ENCODE results near the gene CAMK1D. TPM values are rescaled to one million over a fixed set of nuclear protein-coding genes. Genes with fewer than 3 reads are reported as not detected.

CAMK1D gene
- total and polyA plus RNA-seq, 10 of the 15 experiments (the other 5 are each of a cell fraction or from before 2014, with no cell fraction given) = 2.1 to 35.5 (median 14.7) TPM

DNA sequence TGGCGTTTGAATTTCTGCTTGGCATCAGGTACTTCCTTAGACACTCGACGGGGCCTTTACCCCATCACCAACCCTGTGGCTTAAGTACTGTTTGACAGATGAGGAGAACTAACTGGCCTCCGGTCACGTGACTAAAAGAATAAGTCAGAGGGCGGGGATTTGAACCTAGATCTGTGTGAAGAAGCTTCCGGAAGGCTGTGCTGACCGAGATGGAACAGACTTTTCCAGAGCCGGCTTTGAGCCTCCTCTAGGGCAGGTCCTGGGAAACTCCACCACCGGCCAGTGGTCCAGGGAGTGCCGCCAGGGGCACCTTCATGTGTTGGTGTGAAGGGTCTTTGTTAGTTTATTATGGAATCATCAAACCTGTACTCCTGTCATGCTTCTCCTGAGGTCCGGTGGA is 26.9 kb downstream of the CAMK1D start:
- no peaks in the 10 kb centered on the region for H4K20me1 ChIP-seq (ENCODE audit: control insufficient read depth, insufficient read depth)
- FAIRE-seq = no peak
- SMC1A ChIA-PET (ENCODE audit: uncharacterized antibody, unreplicated experiment) = no interaction called here

More for the DNA sequence above, 26.9 kb downstream of the CAMK1D start:
- no TSS peak for BruUV-seq (replicated peaks)
- POLR2A ChIA-PET = interaction anchor here (0.6 kb wide), 1 partner anchor 65 kb away, joined by 6 read pairs; no protein-coding TSS in a partner anchor
- intact Hi-C loops (cut with micrococcal nuclease; ENCODE audit: unreplicated experiment) (no loop called here), in situ Hi-C loops (cut with MboI) (no loop called here)
- Histone ChIP-seq H3K79me2 (ENCODE audit: control insufficient read depth, insufficient read depth, low read length) (peaks cover 2% of the 10 kb centered on the region), H3K36me3 (ENCODE audit: control insufficient read depth in 2 of 2, insufficient read depth in 2 of 2, low read length in 1 of 2) (no peaks in the 10 kb centered on the region; a peak in 1 of 4 replicates), H3K4me3 (no peak overlapping the region), H3K9ac (ENCODE audit: control insufficient read depth, insufficient read depth, low read length) (no peak overlapping the region), H3K9me3 (replicated peaks; ENCODE audit: control insufficient read depth, insufficient read depth, low read length) (no peaks in the 10 kb centered on the region), H3K4me1 (ENCODE audit: control insufficient read depth, insufficient read depth, low read length) (no peaks in the 10 kb centered on the region), H3K4me2 (ENCODE audit: control insufficient read depth, insufficient read depth) (no peak overlapping the region), H2AFZ (ENCODE audit: control insufficient read depth, low read depth, low read length) (no peak overlapping the region), H3K27me3 (replicated peaks in 1 of 2; ENCODE audit: control insufficient read depth in 2 of 2, insufficient read depth in 2 of 2, low read length in 1 of 2) (no peaks in the 10 kb centered on the region), H3K27ac (ENCODE audit: control insufficient read depth, insufficient read depth) (no peak overlapping the region)
- WGBS (ENCODE audit: insufficient coverage, insufficient replicate concordance, low lambda C conversion rate, missing lambda C conversion rate) = 90% methylated on average over 12 of the region's 12 CpGs
- CTCF ChIA-PET = interaction anchor here (1.3 kb wide), 1 partner anchor 162 kb away, joined by 3 read pairs; no protein-coding TSS in a partner anchor
- RAD21 ChIA-PET (ENCODE audit: unreplicated experiment) = no interaction called here
- DNase-seq (ENCODE audit: low read depth, low spot score) (no peak), ATAC-seq (no peak)
- TF ChIP-seq POU2F2 (IDR thresholded peaks at IDR 0.05; ENCODE audit: borderline replicate concordance, low read depth, low read length) (no peak), ZSCAN29 (IDR thresholded peaks at IDR 0.05) (no peak), EGR1 (IDR thresholded peaks at IDR 0.05; ENCODE audit: borderline replicate concordance in 1 of 2, low read depth in 2 of 2, low read length in 2 of 2) (no peak), GABPA (IDR thresholded peaks at IDR 0.05; ENCODE audit: low read depth) (no peak), HDGF (IDR thresholded peaks at IDR 0.05) (no peak), ZNF217 (IDR thresholded peaks at IDR 0.05) (no peak), NBN (IDR thresholded peaks at IDR 0.05) (no peak), ZBED1 (IDR thresholded peaks at IDR 0.05; ENCODE audit: borderline replicate concordance) (no peak), FOXM1 (IDR thresholded peaks at IDR 0.05; ENCODE audit: low read depth, low read length) (no peak), CHD2 (IDR thresholded peaks at IDR 0.05; ENCODE audit: borderline replicate concordance, low read depth, low read length) (no peak), PAX5 (IDR thresholded peaks at IDR 0.05; ENCODE audit: borderline replicate concordance, low read depth, low read length) (no peak)
- TF ChIP-seq, protein P1, sequence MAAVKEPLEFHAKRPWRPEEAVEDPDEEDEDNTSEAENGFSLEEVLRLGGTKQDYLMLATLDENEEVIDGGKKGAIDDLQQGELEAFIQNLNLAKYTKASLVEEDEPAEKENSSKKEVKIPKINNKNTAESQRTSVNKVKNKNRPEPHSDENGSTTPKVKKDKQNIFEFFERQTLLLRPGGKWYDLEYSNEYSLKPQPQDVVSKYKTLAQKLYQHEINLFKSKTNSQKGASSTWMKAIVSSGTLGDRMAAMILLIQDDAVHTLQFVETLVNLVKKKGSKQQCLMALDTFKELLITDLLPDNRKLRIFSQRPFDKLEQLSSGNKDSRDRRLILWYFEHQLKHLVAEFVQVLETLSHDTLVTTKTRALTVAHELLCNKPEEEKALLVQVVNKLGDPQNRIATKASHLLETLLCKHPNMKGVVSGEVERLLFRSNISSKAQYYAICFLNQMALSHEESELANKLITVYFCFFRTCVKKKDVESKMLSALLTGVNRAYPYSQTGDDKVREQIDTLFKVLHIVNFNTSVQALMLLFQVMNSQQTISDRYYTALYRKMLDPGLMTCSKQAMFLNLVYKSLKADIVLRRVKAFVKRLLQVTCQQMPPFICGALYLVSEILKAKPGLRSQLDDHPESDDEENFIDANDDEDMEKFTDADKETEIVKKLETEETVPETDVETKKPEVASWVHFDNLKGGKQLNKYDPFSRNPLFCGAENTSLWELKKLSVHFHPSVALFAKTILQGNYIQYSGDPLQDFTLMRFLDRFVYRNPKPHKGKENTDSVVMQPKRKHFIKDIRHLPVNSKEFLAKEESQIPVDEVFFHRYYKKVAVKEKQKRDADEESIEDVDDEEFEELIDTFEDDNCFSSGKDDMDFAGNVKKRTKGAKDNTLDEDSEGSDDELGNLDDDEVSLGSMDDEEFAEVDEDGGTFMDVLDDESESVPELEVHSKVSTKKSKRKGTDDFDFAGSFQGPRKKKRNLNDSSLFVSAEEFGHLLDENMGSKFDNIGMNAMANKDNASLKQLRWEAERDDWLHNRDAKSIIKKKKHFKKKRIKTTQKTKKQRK (IDR thresholded peaks at IDR 0.05; ENCODE audit: low read depth, low read length) = no peak
- TF ChIP-seq, protein P2, sequence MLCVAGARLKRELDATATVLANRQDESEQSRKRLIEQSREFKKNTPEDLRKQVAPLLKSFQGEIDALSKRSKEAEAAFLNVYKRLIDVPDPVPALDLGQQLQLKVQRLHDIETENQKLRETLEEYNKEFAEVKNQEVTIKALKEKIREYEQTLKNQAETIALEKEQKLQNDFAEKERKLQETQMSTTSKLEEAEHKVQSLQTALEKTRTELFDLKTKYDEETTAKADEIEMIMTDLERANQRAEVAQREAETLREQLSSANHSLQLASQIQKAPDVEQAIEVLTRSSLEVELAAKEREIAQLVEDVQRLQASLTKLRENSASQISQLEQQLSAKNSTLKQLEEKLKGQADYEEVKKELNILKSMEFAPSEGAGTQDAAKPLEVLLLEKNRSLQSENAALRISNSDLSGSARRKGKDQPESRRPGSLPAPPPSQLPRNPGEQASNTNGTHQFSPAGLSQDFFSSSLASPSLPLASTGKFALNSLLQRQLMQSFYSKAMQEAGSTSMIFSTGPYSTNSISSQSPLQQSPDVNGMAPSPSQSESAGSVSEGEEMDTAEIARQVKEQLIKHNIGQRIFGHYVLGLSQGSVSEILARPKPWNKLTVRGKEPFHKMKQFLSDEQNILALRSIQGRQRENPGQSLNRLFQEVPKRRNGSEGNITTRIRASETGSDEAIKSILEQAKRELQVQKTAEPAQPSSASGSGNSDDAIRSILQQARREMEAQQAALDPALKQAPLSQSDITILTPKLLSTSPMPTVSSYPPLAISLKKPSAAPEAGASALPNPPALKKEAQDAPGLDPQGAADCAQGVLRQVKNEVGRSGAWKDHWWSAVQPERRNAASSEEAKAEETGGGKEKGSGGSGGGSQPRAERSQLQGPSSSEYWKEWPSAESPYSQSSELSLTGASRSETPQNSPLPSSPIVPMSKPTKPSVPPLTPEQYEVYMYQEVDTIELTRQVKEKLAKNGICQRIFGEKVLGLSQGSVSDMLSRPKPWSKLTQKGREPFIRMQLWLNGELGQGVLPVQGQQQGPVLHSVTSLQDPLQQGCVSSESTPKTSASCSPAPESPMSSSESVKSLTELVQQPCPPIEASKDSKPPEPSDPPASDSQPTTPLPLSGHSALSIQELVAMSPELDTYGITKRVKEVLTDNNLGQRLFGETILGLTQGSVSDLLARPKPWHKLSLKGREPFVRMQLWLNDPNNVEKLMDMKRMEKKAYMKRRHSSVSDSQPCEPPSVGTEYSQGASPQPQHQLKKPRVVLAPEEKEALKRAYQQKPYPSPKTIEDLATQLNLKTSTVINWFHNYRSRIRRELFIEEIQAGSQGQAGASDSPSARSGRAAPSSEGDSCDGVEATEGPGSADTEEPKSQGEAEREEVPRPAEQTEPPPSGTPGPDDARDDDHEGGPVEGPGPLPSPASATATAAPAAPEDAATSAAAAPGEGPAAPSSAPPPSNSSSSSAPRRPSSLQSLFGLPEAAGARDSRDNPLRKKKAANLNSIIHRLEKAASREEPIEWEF (IDR thresholded peaks at IDR 0.05; ENCODE audit: insufficient replicate concordance, low read depth, low read length) = no peak

All from GM12878 (cell line).